Endothelial cell of umbilical vein (primary cell): ENCODE data around the gene SLCO3A1. TPM values are rescaled to one million over a fixed set of nuclear protein-coding genes. Genes with fewer than 3 reads are reported as not detected.

Experiments
- BruUV-seq: library from RNA; stranded (reverse); fragments of 400-500 nt; replicated peaks from 2 replicates; lab custom pipeline; 2021; lab: Mats Ljungman, UMichigan
- CTCF ChIA-PET: fragments of 300-600, 350-600 bp; sonication (Branson Sonifier 250); formaldehyde crosslinking; loops from one replicate; lab custom pipeline; 2021; ENCODE audit warnings: antibody characterized with exemption, inconsistent platforms; lab: Charles Lee
- POLR2A ChIA-PET: fragments of 300-600, 350-600 bp; sonication (Branson Sonifier 250); formaldehyde crosslinking; loops from one replicate; lab custom pipeline; 2021; ENCODE audit warnings: antibody characterized with exemption, inconsistent platforms; lab: Charles Lee
- DNase-seq: peaks from one replicate; pipeline ENCODE4 v3.0.0-alpha.2; 2011; ENCODE audit warnings: low read depth, low spot score
- FAIRE-seq: peaks from 2 replicates; lab custom pipeline; 2011; peaks lifted over from hg19 to GRCh38; lab: Jason Lieb, UNC
- H2AFZ ChIP-seq: 2 replicates; pipeline ENCODE4 v1.6.0; 2012; ENCODE audit warnings: low read depth, low read length, control low read depth, inconsistent platforms
- H3K27ac ChIP-seq: 2 replicates; pipeline ENCODE4 v1.5.1; 2011; ENCODE audit warnings: low read depth, mild to moderate bottlenecking, control low read depth, low read length, moderate library complexity; ENCODE audit not compliant: insufficient read depth
- H3K27me3 ChIP-seq, 2 experiments: 2 replicates each; pipeline versions ENCODE4 v1.6.0 to v1.6.1; 2011; ENCODE audit warnings: low read length in 2 of 2, mixed read lengths in 1 of 2; ENCODE audit not compliant: control insufficient read depth in 2 of 2, insufficient read depth in 2 of 2
- H3K36me3 ChIP-seq, 2 experiments: 2 replicates in 1 of 2; 3 replicates in 1 of 2; pipeline ENCODE4 v1.5.1; 2011; ENCODE audit warnings: low read length in 2 of 2, mild to moderate bottlenecking in 1 of 2, moderate library complexity in 1 of 2; ENCODE audit not compliant: control insufficient read depth in 2 of 2, insufficient read depth in 2 of 2; ENCODE audit errors: extremely low read depth in 1 of 2
- H3K4me1 ChIP-seq: 3 replicates; pipeline ENCODE4 v1.5.1; 2011; ENCODE audit warnings: mild to moderate bottlenecking, low read length; ENCODE audit not compliant: control insufficient read depth, insufficient read depth; ENCODE audit errors: extremely low read depth
- H3K4me2 ChIP-seq: 2 replicates; pipeline ENCODE4 v1.6.1; 2011; ENCODE audit warnings: low read length, control low read depth, mixed read lengths; ENCODE audit not compliant: insufficient read depth
- H3K4me3 ChIP-seq, 3 experiments: fragments of 200-600 bp in 1 of 3; sonication (generic), shearing (Covaris generic) in 1 of 3; replicated peaks in 1 of 3; 2 replicates each; pipeline ENCODE4 v1.5.1; 2011 to 2016; ENCODE audit warnings: control low read depth in 3 of 3, low read length in 3 of 3, mild to moderate bottlenecking in 2 of 3, inconsistent platforms in 1 of 3, low read depth in 1 of 3, moderate library complexity in 1 of 3; ENCODE audit not compliant: insufficient read depth in 1 of 3
- H3K79me2 ChIP-seq: 2 replicates; pipeline ENCODE4 v1.6.0; 2012; ENCODE audit warnings: low read length, inconsistent platforms; ENCODE audit not compliant: control insufficient read depth, insufficient read depth
- H3K9ac ChIP-seq: replicated peaks from 2 replicates; pipeline ENCODE3; 2011; ENCODE audit warnings: low read length, control low read depth; ENCODE audit not compliant: insufficient read depth; ENCODE audit errors: extremely low read depth
- H3K9me1 ChIP-seq: replicated peaks from 3 replicates; pipeline ENCODE4 v1.6.0; 2011; ENCODE audit warnings: mild to moderate bottlenecking, low read length; ENCODE audit not compliant: control insufficient read depth, insufficient read depth; ENCODE audit errors: extremely low read depth
- H3K9me3 ChIP-seq: replicated peaks from 2 replicates; pipeline ENCODE4 v1.5.1; 2012; ENCODE audit warnings: low read length, inconsistent platforms; ENCODE audit not compliant: control insufficient read depth, insufficient read depth
- H4K20me1 ChIP-seq: replicated peaks from 2 replicates; pipeline ENCODE3; 2011; ENCODE audit warnings: mild to moderate bottlenecking, low read length; ENCODE audit not compliant: control insufficient read depth, insufficient read depth; ENCODE audit errors: extremely low read depth
- CTCF ChIP-seq, 2 donors: IDR thresholded peaks; 1 replicate in 1 of 2; 2 replicates in 1 of 2; pipeline ENCODE4 v1.5.1; 2011; ENCODE audit warnings: low read length in 2 of 2, mild to moderate bottlenecking in 2 of 2, moderate library complexity in 2 of 2, control low read depth in 1 of 2, inconsistent platforms in 1 of 2, low read depth in 1 of 2; ENCODE audit not compliant: insufficient read depth in 1 of 2; ENCODE audit errors: extremely low read depth in 1 of 2
- EZH2 ChIP-seq: IDR thresholded peaks from 2 replicates; pipeline ENCODE4 v1.6.1; 2012; ENCODE audit warnings: borderline replicate concordance, low read depth, mild to moderate bottlenecking, moderate library complexity, low read length, inconsistent platforms; ENCODE audit not compliant: severe bottlenecking
- FOS ChIP-seq: IDR thresholded peaks from 2 replicates; pipeline ENCODE4 v1.6.1; 2011; ENCODE audit warnings: mild to moderate bottlenecking, low read length, moderate library complexity, borderline replicate concordance; ENCODE audit not compliant: insufficient read depth
- GATA2 ChIP-seq: IDR thresholded peaks from 2 replicates; pipeline ENCODE4 v1.7.0; 2011; ENCODE audit warnings: low read depth, mild to moderate bottlenecking, moderate library complexity, mixed read lengths, low read length; ENCODE audit not compliant: insufficient read length, insufficient read depth
- JUN ChIP-seq: IDR thresholded peaks from 2 replicates; pipeline ENCODE4 v1.6.1; 2011; ENCODE audit warnings: borderline replicate concordance, low read depth; ENCODE audit not compliant: insufficient read length, insufficient read depth
- MAX ChIP-seq: IDR thresholded peaks from 2 replicates; pipeline ENCODE4 v1.6.1; 2011; ENCODE audit not compliant: insufficient read depth, insufficient read length
- MYC ChIP-seq: IDR thresholded peaks from one replicate; pipeline ENCODE4 v1.6.1; 2011; ENCODE audit warnings: mild to moderate bottlenecking, low read depth, low read length
- POLR2A ChIP-seq: IDR thresholded peaks from 2 replicates; pipeline ENCODE4 v1.6.1; 2012; ENCODE audit warnings: low read depth, mild to moderate bottlenecking, control low read depth, low read length
- POLR2AphosphoS5 ChIP-seq: IDR thresholded peaks from 2 replicates; pipeline ENCODE4 v1.6.1; 2012; ENCODE audit warnings: low read depth, mild to moderate bottlenecking, control low read depth, low read length, moderate library complexity; ENCODE audit not compliant: insufficient read depth
- dilution Hi-C: fragments of 300-500 bp; cut with MboI; formaldehyde crosslinking; loops from one replicate; pipeline ENCODE4 v1.15.0; 2019; ENCODE audit warnings: low sequenced_read_pairs; ENCODE audit not compliant: extremely low pct_ligation_motif_present
- intact Hi-C: fragments of 100-400 bp; cut with micrococcal nuclease; formaldehyde crosslinking; loops from one replicate; pipeline ENCODE4 v1.10.0; 2022
- polyA plus RNA-seq, 4 experiments: library from polyadenylated mRNA; depleted of rRNA in 3 of 4; stranded (reverse) in 3 of 4; unstranded in 1 of 4; fragments of >200 nt; gene quantifications; 2 replicates each; pipeline versions ENCODE4 v1.2.1 to v1.2.3, GENCODE V29; 2011 to 2012; ENCODE audit warnings: missing spikeins in 1 of 4
- total RNA-seq: library from RNA; stranded (reverse); gene quantifications from 2 replicates; pipeline ENCODE4 v1.2.3, GENCODE V29; 2021

The SLCO3A1 gene
- total and polyA plus RNA-seq, 2 donors (not counting 3 experiments of a cell fraction or from before 2014, with no cell fraction given): 0.88 to 0.92 TPM

GRCh38 chr15:91826443-91826842 lies 27.1 kb upstream of the SLCO3A1 start:
- no peak for TF ChIP-seq MYC
- TF ChIP-seq FOS: no peak
- TF ChIP-seq MAX: no peak
- no peak for TF ChIP-seq POLR2AphosphoS5
- H3K9ac ChIP-seq: no peak overlapping the region
- no TSS peak for BruUV-seq
- intact Hi-C loops (no loop called here), dilution Hi-C loops (no loop called here)
- DNase-seq: no peak
- no peak overlapping the region for H3K4me2 ChIP-seq
- no peak for FAIRE-seq
- H3K27ac ChIP-seq: no peak overlapping the region
- no peaks in the 10 kb centered on the region for H3K4me1 ChIP-seq
- ChIA-PET POLR2A (no interaction called here), CTCF (no interaction called here)
- H3K9me1 ChIP-seq: no peaks in the 10 kb centered on the region
- H3K79me2 ChIP-seq: no peaks in the 10 kb centered on the region
- no peaks in the 10 kb centered on the region for H3K9me3 ChIP-seq
- no peak overlapping the region for H2AFZ ChIP-seq
- H3K27me3 ChIP-seq: no peaks in the 10 kb centered on the region
- H3K36me3 ChIP-seq: no peaks in the 10 kb centered on the region
- no peaks in the 10 kb centered on the region for H4K20me1 ChIP-seq
- H3K4me3 ChIP-seq: no peak overlapping the region

- no TSS peak for BruUV-seq
- Histone ChIP-seq H3K4me2 (no peak overlapping the region), H3K4me1 (no peaks in the 10 kb centered on the region), H2AFZ (no peak overlapping the region), H3K4me3 (no peak overlapping the region), H3K9me3 (no peaks in the 10 kb centered on the region), H3K36me3 (no peaks in the 10 kb centered on the region), H3K79me2 (no peaks in the 10 kb centered on the region), H3K27ac (no peak overlapping the region), H3K27me3 (no peaks in the 10 kb centered on the region), H3K9me1 (no peaks in the 10 kb centered on the region), H3K9ac (no peak overlapping the region), H4K20me1 (no peaks in the 10 kb centered on the region)
- POLR2A ChIA-PET: no interaction called here
- intact Hi-C loops: no loop called here
- TF ChIP-seq POLR2A: no peak
- TF ChIP-seq JUN: no peak
- TF ChIP-seq EZH2: no peak
- no peak for TF ChIP-seq FOS
- no peak for TF ChIP-seq MYC
- no peak for TF ChIP-seq CTCF (IDR thresholded peaks at IDR 0.05; ENCODE audit: extremely low read depth in 1 of 2, insufficient read depth in 1 of 2, low read depth in 1 of 2, low read length in 2 of 2)
- no peak for TF ChIP-seq MAX
- no peak for TF ChIP-seq POLR2AphosphoS5
- TF ChIP-seq GATA2: no peak
- dilution Hi-C loops: no loop called here
- DNase-seq: no peak
- FAIRE-seq: no peak
- CTCF ChIA-PET: no interaction called here
These were observed 20.5 kb upstream of the SLCO3A1 start for GRCh38 chr15:91833056-91833455.
